Measurements from ENCODE around the gene PDE6D. TPM values are rescaled to one million over a fixed set of nuclear protein-coding genes. Genes with fewer than 3 reads are reported as not detected.

PDE6D gene
- total RNA-seq, 3 donors from 2014 or later (not counting 1 experiment from before 2014, with no cell fraction given) = 21.6 to 29.2 (median 22.8) TPM

- intact Hi-C loops (cut with micrococcal nuclease) = no loop called here
- Histone ChIP-seq H3K9me3 (ENCODE audit: control insufficient read depth, insufficient read depth, low read length) (no peaks in the 10 kb centered on the region), H3K27me3 (ENCODE audit: control insufficient read depth, insufficient read depth, low read length) (no peaks in the 10 kb centered on the region), H3K4me3 (ENCODE audit: low read length) (peak within 1 kb of the TSS; percentile 62), H3K36me3 (ENCODE audit: control insufficient read depth, insufficient read depth, low read length) (peaks cover 12% of the 10 kb centered on the region), H3K4me1 (ENCODE audit: control insufficient read depth, insufficient read depth, low read length) (peaks cover 19% of the 10 kb centered on the region), H3K27ac (ENCODE audit: low read length) (peak within 1 kb of the TSS; percentile 15)
- H3K9me3 Mint-ChIP-seq = no peaks in the 10 kb centered on the region
- DNase-seq = peak; percentile 78 to 89
- H3K27me3 Mint-ChIP-seq (ENCODE audit: low read depth in 2 of 2) = no peaks in the 10 kb centered on the region
- H3K4me3 Mint-ChIP-seq = peak within 1 kb of the TSS; percentile 95
- peak; percentile 68 to 81 (median 69) for ATAC-seq
- peak within 1 kb of the TSS; percentile 82 to 89 for H3K27ac Mint-ChIP-seq
- peak; percentile 36 for TF ChIP-seq CTCF (IDR thresholded peaks at IDR 0.05)
- WGBS (ENCODE audit: insufficient coverage) = under 1% methylated on average over 69 of the region's 69 CpGs
- peaks cover 54 to 66% of the 10 kb centered on the region in 2 donors for H3K4me1 Mint-ChIP-seq
- H3K36me3 Mint-ChIP-seq = no peaks in the 10 kb centered on the region
These were observed 5.3 kb upstream of the PDE6D start, which contains the start of gene COPS7B for GRCh38 chr2:231786177-231786916. Gene COPS7B, plus strand, starts transcription at chr2:231786445. Its CDS starts 2,126 bp downstream, at chr2:231788571.

- Histone ChIP-seq H3K27me3 (ENCODE audit: control insufficient read depth, insufficient read depth, low read length) (no peaks in the 10 kb centered on the region), H3K9me3 (ENCODE audit: control insufficient read depth, insufficient read depth, low read length) (no peaks in the 10 kb centered on the region), H3K4me1 (ENCODE audit: control insufficient read depth, insufficient read depth, low read length) (peaks cover 19% of the 10 kb centered on the region), H3K36me3 (ENCODE audit: control insufficient read depth, insufficient read depth, low read length) (peaks cover 9% of the 10 kb centered on the region), H3K27ac (ENCODE audit: low read length) (peak overlapping the region; percentile 15), H3K4me3 (ENCODE audit: low read length) (peak overlapping the region; percentile 62)
- H3K27ac Mint-ChIP-seq = peak overlapping the region; percentile 82 to 89
- H3K36me3 Mint-ChIP-seq = no peaks in the 10 kb centered on the region
- no peaks in the 10 kb centered on the region for H3K27me3 Mint-ChIP-seq (ENCODE audit: low read depth in 2 of 2)
- ATAC-seq (no peak), DNase-seq (no peak)
- peak overlapping the region; percentile 95 for H3K4me3 Mint-ChIP-seq
- 61% methylated on average over 6 of the region's 6 CpGs for WGBS (ENCODE audit: insufficient coverage)
- TF ChIP-seq CTCF (IDR thresholded peaks at IDR 0.05) = no peak
- no peaks in the 10 kb centered on the region for H3K9me3 Mint-ChIP-seq
- intact Hi-C loops (cut with micrococcal nuclease) = no loop called here
- peaks cover 60 to 71% of the 10 kb centered on the region in 2 donors for H3K4me1 Mint-ChIP-seq
These were observed 4.7 kb upstream of the PDE6D start for GRCh38 chr2:231785822-231786176.

GRCh38 chr2:231785413-231785812, 4.3 kb upstream of the PDE6D start:
- Mint-ChIP-seq H3K27me3 (ENCODE audit: low read depth in 2 of 2) (no peaks in the 10 kb centered on the region), H3K4me3 (peak overlapping the region; percentile 95), H3K27ac (peak overlapping the region; percentile 82 to 89), H3K4me1 (peaks cover 60 to 71% of the 10 kb centered on the region in 2 donors), H3K9me3 (no peaks in the 10 kb centered on the region), H3K36me3 (no peaks in the 10 kb centered on the region)
- no peaks in the 10 kb centered on the region for H3K27me3 ChIP-seq (ENCODE audit: control insufficient read depth, insufficient read depth, low read length)
- peaks cover 9% of the 10 kb centered on the region for H3K36me3 ChIP-seq (ENCODE audit: control insufficient read depth, insufficient read depth, low read length)
- DNase-seq = no peak
- no peak for TF ChIP-seq CTCF (IDR thresholded peaks at IDR 0.05)
- H3K9me3 ChIP-seq (ENCODE audit: control insufficient read depth, insufficient read depth, low read length) = no peaks in the 10 kb centered on the region
- no peak overlapping the region for H3K4me3 ChIP-seq (ENCODE audit: low read length)
- no peak overlapping the region for H3K27ac ChIP-seq (ENCODE audit: low read length)
- H3K4me1 ChIP-seq (ENCODE audit: control insufficient read depth, insufficient read depth, low read length) = peaks cover 20% of the 10 kb centered on the region
- no peak for ATAC-seq
- 94% methylated on average over 2 of the region's 2 CpGs for WGBS (ENCODE audit: insufficient coverage)
- intact Hi-C loops (cut with micrococcal nuclease) = no loop called here
